Nephron (organoid): ENCODE data around the gene CDK5RAP1.

Experiments
- H3K27ac Mint-ChIP-seq, 3 experiments: 2 replicates each; pipeline ENCODE4 v1.8.0; 2020; ENCODE audit warnings: mixed read lengths in 3 of 3, mild to moderate bottlenecking in 2 of 3, moderate library complexity in 1 of 3
- H3K27me3 Mint-ChIP-seq: 2 replicates; pipeline ENCODE4 v1.8.0; 2021; ENCODE audit warnings: low read depth, mild to moderate bottlenecking, moderate library complexity, mixed read lengths
- H3K36me3 Mint-ChIP-seq: 2 replicates; pipeline ENCODE4 v1.8.0; 2020; ENCODE audit warnings: low read depth, mixed read lengths
- H3K4me1 Mint-ChIP-seq: 2 replicates; pipeline ENCODE4 v1.8.0; 2020; ENCODE audit warnings: mixed read lengths
- H3K4me3 Mint-ChIP-seq, 3 experiments: 2 replicates each; pipeline ENCODE4 v1.8.0; 2020; ENCODE audit warnings: mild to moderate bottlenecking in 3 of 3, mixed read lengths in 3 of 3, moderate library complexity in 2 of 3
- H3K9me3 Mint-ChIP-seq: 2 replicates; pipeline ENCODE4 v1.8.0; 2020; ENCODE audit warnings: mixed read lengths
- TF ChIP-seq, protein P1 (sequence below), 3 experiments: fragments of 200-600 bp; sonication (generic); IDR thresholded peaks; one replicate each; pipeline ENCODE4 v1.5.0; 2021; ENCODE audit warnings: antibody characterized with exemption in 3 of 3; ENCODE audit not compliant: unreplicated experiment in 3 of 3

The CDK5RAP1 gene

DNA sequence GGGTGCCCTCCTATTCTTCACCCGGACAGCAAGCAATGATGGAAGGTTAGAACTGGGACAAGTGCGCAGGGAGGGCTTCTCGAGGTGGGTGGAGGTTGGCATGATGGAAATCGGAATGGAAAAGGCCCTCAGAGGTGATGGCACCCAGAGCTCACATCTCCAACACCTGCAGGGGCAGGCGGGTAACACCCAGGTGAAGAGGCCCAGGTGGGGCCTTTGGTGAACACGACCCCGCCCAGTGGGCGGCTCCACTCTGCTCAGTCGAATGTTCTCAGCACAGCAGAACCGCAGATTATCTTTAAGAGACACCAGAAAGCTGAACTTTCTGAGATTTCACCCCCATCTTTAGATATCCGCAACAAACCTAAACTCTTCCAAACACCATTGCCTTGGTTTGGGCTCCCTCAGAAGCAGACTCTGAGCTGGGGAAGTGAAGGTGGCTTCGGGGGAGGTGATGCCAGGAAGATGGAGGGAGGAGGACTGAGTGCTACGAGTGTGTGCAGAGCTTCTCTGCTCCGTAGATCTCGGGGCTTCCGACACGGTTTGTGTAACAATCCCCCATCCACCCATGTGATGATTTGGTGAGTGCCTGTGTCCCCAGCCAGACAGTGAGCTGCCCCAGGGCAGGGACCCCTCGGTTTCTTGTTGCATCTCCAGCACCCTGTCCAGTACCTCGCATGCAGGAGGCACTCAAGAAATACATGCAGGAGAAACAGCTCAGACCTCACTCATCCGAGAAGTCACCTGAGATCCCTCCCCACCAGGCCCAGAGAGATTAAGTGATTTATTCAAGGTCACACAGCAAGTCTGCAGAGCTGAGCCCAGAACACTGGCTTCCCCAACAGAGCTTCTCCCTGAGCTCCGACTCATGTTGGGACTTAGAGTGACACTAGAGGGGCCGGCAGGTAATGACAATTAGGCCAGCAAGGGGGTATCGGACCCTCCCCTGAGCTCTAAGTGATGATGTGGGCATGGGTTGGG, 72.9 kb downstream of the CDK5RAP1 start:
- H3K27ac Mint-ChIP-seq = no peak overlapping the region
- no peaks in the 10 kb centered on the region for H3K36me3 Mint-ChIP-seq
- H3K9me3 Mint-ChIP-seq = no peaks in the 10 kb centered on the region
- peaks cover 24% of the 10 kb centered on the region for H3K27me3 Mint-ChIP-seq
- H3K4me1 Mint-ChIP-seq = no peaks in the 10 kb centered on the region
- H3K4me3 Mint-ChIP-seq = no peak overlapping the region
- TF ChIP-seq, protein P1, sequence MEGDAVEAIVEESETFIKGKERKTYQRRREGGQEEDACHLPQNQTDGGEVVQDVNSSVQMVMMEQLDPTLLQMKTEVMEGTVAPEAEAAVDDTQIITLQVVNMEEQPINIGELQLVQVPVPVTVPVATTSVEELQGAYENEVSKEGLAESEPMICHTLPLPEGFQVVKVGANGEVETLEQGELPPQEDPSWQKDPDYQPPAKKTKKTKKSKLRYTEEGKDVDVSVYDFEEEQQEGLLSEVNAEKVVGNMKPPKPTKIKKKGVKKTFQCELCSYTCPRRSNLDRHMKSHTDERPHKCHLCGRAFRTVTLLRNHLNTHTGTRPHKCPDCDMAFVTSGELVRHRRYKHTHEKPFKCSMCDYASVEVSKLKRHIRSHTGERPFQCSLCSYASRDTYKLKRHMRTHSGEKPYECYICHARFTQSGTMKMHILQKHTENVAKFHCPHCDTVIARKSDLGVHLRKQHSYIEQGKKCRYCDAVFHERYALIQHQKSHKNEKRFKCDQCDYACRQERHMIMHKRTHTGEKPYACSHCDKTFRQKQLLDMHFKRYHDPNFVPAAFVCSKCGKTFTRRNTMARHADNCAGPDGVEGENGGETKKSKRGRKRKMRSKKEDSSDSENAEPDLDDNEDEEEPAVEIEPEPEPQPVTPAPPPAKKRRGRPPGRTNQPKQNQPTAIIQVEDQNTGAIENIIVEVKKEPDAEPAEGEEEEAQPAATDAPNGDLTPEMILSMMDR (IDR thresholded peaks at IDR 0.05; ENCODE audit: unreplicated experiment in 3 of 3) = no peak

DNA sequence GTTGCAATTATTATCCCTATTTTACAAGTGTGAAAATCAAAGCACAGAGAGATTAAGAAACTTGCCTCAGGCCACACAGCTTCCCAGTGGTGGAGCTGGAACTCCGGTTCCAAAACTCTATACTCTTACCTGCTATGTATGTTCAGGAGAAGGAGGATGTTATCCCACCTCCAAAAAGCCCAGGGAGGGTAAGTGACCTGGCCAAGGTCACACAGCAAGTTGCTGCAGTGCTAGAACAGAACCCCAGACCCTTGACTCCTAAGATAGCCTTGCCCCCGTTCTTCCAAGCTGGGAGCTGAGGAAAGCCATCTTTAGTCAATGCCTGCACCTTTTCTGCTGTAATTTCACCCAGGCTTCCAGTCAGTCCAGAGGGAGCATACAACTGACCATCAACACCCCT, 76.0 kb downstream of the CDK5RAP1 start:
- no peaks in the 10 kb centered on the region for H3K9me3 Mint-ChIP-seq
- H3K27me3 Mint-ChIP-seq = peaks cover 38% of the 10 kb centered on the region
- H3K36me3 Mint-ChIP-seq = no peaks in the 10 kb centered on the region
- H3K4me1 Mint-ChIP-seq = no peaks in the 10 kb centered on the region
- no peak overlapping the region for H3K27ac Mint-ChIP-seq
- TF ChIP-seq, protein P1 (IDR thresholded peaks at IDR 0.05; ENCODE audit: unreplicated experiment in 3 of 3) = no peak
- H3K4me3 Mint-ChIP-seq = no peak overlapping the region

DNA sequence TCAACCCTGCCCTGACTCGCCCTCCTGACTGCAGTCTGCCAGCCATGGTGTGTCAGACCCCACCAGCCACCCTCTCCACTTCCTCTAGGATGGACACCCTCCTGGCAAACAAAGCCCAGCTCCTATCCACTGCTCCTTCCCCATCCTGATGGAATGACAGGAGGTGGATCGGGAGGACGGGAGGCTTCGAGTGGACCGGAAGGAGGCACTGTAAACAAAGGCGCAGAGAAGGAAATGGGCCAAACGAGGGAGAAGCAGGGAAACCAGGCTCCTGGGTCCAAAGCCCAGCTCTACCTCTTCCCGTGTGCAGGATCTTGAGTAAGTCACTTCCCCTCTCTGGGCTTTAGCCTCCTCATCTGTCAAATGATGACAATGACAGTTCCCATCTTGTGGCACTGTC, 78.1 kb downstream of the CDK5RAP1 start:
- Mint-ChIP-seq H3K27ac (no peak overlapping the region), H3K27me3 (peaks cover 41% of the 10 kb centered on the region), H3K9me3 (no peaks in the 10 kb centered on the region), H3K4me3 (no peak overlapping the region), H3K4me1 (no peaks in the 10 kb centered on the region), H3K36me3 (no peaks in the 10 kb centered on the region)
- TF ChIP-seq, protein P1 (IDR thresholded peaks at IDR 0.05; ENCODE audit: unreplicated experiment in 3 of 3) = no peak

DNA sequence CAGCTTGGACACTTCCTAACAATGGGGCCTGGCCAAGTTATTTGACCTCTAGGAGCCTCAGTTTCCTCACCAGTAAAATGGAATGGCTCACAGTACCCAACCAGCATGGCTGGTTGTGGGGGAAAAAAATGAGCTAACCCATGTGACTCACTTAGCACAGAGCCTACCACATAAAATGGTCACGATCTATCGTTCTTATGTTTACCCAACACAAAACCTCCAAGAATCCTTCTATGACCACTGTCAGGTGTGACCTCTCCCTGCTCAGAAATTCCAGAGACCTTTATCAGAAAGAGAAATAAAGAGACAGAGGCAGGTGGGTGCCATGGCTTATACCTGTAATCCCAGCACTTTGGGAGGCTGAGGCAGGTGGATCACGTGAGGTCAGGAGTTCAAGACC, 78.9 kb downstream of the CDK5RAP1 start:
- Mint-ChIP-seq H3K27me3 (peaks cover 40% of the 10 kb centered on the region), H3K27ac (no peak overlapping the region), H3K36me3 (no peaks in the 10 kb centered on the region), H3K4me3 (no peak overlapping the region), H3K9me3 (no peaks in the 10 kb centered on the region), H3K4me1 (no peaks in the 10 kb centered on the region)
- TF ChIP-seq, protein P1 (IDR thresholded peaks at IDR 0.05; ENCODE audit: unreplicated experiment in 3 of 3) = no peak

DNA sequence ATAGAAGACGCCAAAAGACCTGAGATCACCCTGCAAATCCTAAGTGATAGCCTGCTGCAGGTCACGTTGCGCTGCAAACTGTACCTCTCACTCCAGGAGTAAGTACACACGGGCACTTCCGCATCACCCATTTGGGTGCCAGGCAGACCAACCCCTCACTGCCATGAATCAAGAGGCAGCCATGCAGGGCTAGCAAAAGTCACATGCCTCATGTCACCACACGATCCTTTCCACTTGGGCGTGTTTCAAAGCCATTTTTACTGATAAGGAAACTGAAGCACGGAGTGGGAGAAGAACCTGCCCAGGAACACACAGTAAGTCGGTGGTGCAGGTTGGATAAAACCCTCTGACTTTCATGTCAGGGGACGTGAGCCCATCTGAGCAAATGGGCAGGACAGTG, 81.3 kb downstream of the CDK5RAP1 start:
- Mint-ChIP-seq H3K9me3 (no peaks in the 10 kb centered on the region), H3K27me3 (peaks cover 41% of the 10 kb centered on the region), H3K4me3 (no peak overlapping the region), H3K36me3 (no peaks in the 10 kb centered on the region), H3K27ac (no peak overlapping the region), H3K4me1 (no peaks in the 10 kb centered on the region)
- TF ChIP-seq, protein P1 (IDR thresholded peaks at IDR 0.05; ENCODE audit: unreplicated experiment in 3 of 3) = no peak

DNA sequence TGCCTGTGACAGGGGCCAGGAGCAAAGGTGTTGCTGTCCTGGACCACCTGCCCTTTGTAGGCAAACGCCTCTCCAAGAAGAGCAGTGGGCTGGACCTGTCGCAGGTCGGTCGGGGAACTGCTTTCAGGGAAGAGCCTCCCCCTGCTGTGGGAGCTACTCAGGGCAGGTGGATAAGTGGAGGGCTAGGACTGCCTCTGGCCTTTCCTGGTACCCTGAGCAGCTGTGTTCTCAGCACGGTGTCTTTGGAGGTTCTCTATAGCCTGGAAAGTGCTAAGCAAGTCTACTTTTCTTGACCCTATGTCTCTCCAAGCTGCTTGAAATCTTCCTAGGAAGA, 83.3 kb downstream of the CDK5RAP1 start:
- Mint-ChIP-seq H3K4me1 (no peaks in the 10 kb centered on the region), H3K27ac (no peak overlapping the region), H3K36me3 (no peaks in the 10 kb centered on the region), H3K27me3 (peaks cover 37% of the 10 kb centered on the region), H3K4me3 (no peak overlapping the region), H3K9me3 (no peaks in the 10 kb centered on the region)
- TF ChIP-seq, protein P1 (IDR thresholded peaks at IDR 0.05; ENCODE audit: unreplicated experiment in 3 of 3) = no peak
